ENCODE measurements around the gene DNAJC13.

GRCh38 chr3:132421832-132422231, 4.5 kb downstream of the DNAJC13 start:
- TF ChIP-seq, protein P1, sequence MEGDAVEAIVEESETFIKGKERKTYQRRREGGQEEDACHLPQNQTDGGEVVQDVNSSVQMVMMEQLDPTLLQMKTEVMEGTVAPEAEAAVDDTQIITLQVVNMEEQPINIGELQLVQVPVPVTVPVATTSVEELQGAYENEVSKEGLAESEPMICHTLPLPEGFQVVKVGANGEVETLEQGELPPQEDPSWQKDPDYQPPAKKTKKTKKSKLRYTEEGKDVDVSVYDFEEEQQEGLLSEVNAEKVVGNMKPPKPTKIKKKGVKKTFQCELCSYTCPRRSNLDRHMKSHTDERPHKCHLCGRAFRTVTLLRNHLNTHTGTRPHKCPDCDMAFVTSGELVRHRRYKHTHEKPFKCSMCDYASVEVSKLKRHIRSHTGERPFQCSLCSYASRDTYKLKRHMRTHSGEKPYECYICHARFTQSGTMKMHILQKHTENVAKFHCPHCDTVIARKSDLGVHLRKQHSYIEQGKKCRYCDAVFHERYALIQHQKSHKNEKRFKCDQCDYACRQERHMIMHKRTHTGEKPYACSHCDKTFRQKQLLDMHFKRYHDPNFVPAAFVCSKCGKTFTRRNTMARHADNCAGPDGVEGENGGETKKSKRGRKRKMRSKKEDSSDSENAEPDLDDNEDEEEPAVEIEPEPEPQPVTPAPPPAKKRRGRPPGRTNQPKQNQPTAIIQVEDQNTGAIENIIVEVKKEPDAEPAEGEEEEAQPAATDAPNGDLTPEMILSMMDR (IDR thresholded peaks at IDR 0.05; ENCODE audit: low read length): no peak
- TF ChIP-seq EZH2 (IDR thresholded peaks at IDR 0.05; ENCODE audit: borderline replicate concordance, low read length): no peak
